PFSK-1 (cell line): ENCODE data around the gene CIAO2B.

Experiments used
- SIN3A ChIP-seq: IDR thresholded peaks from 2 replicates; pipeline ENCODE4 v1.6.1; 2012; ENCODE audit warnings: mild to moderate bottlenecking, low read length, moderate library complexity, borderline replicate concordance; ENCODE audit not compliant: insufficient read depth
- TF ChIP-seq, protein P1 (sequence below), 2 experiments: IDR thresholded peaks; 2 replicates each; pipeline versions ENCODE4 v1.6.1 to v1.8.0; 2011 to 2012; ENCODE audit warnings: low read depth in 2 of 2, low read length in 2 of 2, control low read depth in 1 of 2, inconsistent platforms in 1 of 2, mild to moderate bottlenecking in 1 of 2, moderate library complexity in 1 of 2; ENCODE audit not compliant: insufficient read depth in 1 of 2

DNA sequence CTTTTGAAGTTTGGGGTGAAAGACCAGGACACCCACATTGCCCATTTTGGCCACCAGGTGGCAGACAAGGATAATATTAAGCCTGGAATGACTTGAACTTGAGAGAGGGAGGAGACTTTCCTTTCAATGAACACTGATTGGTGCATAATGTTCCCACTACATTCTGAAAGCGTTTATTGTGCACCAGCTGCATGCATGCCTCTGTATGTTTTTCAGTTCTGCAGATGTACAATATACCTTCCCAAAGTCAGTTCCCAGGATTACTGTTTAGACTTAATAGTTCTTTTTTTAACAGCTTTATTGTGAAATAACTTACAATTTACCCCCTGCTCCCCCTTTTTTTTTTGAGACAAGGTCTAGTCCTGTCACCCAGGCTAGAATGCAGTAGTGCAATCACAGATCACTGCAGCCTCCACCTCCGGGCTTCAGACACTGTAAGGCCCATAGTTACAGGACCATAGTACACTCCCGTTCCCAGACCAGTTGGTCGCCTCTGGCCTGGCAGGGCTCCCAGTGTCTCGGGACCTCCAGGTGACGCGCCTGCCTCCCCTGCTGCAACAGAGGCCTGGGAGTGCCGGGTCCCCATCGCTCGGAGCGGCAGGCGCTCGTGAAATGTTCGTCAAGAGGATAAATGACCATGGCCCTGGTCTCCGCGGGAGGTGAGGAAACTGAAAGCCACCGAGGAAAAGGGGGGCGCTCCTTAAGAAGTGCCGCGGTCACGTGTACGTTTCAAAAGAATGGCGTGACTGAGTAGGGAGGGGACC lies 13.3 kb upstream of the CIAO2B start:
- TF ChIP-seq SIN3A = no peak
- TF ChIP-seq, protein P1, sequence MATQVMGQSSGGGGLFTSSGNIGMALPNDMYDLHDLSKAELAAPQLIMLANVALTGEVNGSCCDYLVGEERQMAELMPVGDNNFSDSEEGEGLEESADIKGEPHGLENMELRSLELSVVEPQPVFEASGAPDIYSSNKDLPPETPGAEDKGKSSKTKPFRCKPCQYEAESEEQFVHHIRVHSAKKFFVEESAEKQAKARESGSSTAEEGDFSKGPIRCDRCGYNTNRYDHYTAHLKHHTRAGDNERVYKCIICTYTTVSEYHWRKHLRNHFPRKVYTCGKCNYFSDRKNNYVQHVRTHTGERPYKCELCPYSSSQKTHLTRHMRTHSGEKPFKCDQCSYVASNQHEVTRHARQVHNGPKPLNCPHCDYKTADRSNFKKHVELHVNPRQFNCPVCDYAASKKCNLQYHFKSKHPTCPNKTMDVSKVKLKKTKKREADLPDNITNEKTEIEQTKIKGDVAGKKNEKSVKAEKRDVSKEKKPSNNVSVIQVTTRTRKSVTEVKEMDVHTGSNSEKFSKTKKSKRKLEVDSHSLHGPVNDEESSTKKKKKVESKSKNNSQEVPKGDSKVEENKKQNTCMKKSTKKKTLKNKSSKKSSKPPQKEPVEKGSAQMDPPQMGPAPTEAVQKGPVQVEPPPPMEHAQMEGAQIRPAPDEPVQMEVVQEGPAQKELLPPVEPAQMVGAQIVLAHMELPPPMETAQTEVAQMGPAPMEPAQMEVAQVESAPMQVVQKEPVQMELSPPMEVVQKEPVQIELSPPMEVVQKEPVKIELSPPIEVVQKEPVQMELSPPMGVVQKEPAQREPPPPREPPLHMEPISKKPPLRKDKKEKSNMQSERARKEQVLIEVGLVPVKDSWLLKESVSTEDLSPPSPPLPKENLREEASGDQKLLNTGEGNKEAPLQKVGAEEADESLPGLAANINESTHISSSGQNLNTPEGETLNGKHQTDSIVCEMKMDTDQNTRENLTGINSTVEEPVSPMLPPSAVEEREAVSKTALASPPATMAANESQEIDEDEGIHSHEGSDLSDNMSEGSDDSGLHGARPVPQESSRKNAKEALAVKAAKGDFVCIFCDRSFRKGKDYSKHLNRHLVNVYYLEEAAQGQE (IDR thresholded peaks at IDR 0.05; ENCODE audit: insufficient read depth in 1 of 2, low read depth in 2 of 2, low read length in 2 of 2) = no peak
